HG02943 (cell line): ENCODE results near the gene NEURL1.
"Not testable (repeated sequence)": the region's sequence is repeated elsewhere in the genome, so short reads cannot be mapped to it uniquely, and the experiment has no call there.

Source experiments
- ATAC-seq: cut with Tn5 transposase; IDR thresholded peaks from one replicate; pipeline ENCODE4 v1.9.1; 2021; ENCODE audit warnings: mild to moderate bottlenecking, low read depth, moderate library complexity; ENCODE audit not compliant: unreplicated experiment

The NEURL1 gene

DNA sequence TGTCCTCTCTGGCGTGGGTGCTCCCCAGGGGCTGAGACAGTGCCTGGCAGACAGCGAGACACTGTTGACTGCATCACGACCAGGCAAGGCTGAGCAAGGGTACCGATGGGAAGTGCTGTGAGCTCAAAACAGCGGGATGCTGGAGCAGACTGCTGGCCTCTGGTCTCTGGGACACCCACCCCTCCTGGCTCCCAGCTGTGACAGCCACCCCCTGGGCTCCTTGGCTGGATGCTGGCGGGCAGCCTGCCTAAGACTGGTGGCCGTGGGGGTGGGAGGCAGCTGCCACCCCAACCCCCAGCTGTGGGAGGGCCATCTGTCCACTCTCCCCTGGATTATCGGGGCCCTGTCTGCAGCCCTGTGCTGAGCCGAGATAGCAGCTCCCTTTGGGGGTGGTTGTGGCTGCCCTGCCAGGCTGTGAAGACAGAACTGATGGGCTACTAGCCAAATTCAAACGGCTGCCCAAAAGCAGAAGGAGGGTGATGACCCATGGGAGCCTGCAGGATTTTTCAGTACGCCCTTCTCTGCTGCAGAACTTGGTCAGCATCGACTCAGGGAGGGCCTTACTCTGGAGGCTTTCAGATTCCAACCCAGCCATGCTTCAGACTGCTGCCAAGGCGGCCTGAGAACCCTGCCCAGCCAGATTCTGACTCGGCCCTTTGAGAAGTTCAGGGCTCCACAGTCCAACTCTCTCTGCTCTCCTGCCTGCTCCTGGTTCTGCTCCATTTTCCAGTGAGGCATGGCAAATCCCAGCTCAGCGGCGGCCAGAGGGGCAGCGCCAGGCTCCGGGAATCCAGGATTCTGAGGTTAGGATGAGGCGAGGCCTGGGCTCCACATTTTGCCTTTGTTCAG is 125.3 kb downstream of the NEURL1 start:
- no peak for ATAC-seq

DNA sequence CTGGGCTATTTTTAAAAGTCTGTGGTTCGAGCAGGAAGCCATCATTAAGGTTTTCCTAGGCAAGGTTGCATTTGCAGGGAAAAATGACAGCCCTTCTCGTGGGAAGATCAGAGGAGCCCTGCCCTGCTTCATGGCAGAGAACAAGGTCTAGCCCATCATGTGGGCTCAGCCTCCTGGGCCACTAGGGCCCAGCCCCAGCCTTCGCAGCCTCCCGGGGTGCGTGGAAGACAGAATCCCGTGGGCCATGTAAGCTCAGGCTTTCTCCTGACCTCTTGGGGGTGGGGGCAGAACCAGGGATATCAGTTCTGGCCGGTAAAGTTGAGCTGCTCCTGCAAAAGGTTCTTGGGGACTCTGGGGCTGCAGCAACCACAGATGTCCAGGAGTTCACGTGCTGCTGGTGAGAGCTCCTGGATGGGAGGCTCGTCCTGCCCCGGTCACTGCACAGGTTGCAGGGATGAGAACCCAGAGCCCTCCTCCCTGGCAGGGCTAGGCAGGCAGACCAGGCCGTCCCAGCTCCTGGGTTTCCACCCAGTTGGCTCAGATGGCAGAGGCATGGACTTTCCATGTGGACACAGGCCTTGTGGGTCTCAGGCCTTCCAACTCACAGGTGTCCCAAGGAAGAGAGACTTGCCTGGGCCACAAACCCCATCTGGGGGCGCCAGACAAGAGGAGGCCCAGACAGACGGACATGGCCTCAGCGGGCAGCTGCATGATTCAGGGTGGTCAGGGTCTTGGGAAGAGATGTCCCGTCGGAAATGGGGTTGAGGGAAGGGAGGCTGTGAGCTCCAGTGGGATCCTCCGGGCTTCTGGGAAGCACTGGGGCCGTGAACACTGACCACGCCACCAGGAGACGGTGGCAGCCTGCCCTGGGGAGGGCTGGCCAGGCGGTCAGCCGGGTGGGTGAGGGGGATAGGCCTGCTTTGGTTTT is 126.2 kb downstream of the NEURL1 start:
- no peak for ATAC-seq

DNA sequence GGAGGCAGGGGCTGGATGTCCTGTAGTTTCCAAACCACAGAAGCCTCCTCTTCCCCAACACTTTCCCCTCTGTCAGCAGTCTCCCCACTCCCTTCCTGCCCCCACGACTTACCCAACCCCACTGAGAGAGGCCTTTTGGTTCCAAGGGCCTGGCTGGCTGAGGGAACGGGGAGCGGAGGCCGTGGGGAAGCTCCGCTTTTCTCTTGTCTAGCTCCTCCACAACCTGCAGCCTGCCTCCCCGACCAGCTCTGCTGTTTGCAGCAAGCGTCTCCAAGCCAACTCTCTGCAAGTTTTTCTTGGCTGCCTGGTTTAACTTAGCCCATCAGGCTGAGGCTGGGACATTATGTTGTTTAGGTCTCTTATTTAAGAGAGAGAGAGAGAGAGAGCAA is 126.8 kb downstream of the NEURL1 start:
- ATAC-seq = no peak

DNA sequence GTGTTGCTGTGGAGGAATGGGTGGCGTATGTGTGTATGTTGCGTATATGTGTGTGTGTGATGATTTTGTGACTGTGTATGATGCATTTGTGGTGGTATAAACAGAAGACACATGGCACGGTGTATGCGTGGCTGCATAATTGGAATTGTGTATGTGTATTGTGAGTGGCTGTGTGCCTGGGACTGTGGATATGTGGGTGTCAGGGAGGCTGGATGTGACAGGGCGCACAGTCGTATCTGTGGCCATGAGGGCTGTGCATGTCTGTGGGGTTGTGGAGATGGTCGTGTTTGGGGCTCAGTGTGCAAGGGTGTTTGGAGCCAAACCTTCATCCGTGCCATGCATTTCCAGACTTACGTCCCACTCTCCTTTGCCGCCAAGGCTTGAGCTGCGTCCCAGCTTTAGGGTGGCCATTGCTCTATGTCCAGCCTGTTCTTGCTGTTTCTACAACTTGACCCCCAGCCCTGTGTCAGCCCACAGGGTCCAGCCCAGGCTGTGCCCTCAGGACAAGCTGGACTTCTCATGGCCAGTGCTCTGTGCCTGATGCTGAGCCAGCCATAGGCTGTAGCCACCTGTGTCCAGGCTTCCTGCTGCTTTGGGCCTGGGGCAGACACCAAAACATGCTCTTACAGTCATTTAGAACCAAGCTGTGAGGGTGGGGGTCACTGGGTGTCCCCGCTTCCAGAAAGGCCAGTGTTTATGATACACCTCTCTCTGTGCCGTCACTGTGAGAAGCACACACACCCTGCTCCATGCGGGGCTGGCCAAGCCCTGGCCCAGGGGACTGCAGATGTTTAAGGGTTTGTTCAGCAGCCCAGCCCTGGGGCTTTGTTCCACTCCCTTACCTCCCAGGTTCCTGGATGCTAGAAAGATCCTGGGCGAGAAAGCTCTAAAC is 127.6 kb downstream of the NEURL1 start:
- no peak for ATAC-seq

DNA sequence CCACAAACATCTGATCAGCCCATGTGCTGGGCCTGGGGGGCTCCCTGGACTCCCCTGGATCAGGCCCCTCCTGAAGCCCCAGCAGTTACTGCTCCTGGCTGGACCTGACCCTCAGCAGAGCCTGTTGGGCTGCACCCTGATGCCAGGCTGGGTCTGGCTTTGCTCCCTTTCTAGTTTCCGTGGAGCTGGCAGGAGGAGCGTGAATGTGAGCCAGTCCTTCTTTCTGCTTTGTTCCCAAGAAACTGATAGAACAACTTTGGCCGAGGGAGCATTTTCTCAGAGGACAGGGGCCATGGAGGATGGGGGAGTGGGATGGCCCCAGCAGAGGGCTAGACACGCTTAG is 128.2 kb downstream of the NEURL1 start:
- ATAC-seq = no peak

DNA sequence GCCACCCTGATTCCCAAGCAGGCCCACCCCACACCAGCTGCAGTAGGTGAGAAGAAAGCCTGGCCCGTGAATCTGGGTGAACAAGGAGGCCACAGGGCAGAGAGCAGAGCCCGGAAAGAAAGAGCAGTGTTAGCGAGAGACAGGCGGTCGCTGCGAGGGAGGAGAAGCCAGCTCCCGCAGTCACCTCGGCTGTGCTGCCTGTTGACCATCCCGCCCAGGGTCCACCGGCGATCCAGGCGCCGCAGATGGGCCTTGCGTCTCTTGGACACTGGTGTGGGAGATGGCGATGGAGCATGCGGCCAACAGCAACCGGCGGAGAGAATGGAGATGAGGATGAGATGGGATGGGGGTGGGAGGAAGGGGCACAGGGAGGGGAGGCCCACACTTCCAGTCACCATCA is 128.8 kb downstream of the NEURL1 start:
- no peak for ATAC-seq

DNA sequence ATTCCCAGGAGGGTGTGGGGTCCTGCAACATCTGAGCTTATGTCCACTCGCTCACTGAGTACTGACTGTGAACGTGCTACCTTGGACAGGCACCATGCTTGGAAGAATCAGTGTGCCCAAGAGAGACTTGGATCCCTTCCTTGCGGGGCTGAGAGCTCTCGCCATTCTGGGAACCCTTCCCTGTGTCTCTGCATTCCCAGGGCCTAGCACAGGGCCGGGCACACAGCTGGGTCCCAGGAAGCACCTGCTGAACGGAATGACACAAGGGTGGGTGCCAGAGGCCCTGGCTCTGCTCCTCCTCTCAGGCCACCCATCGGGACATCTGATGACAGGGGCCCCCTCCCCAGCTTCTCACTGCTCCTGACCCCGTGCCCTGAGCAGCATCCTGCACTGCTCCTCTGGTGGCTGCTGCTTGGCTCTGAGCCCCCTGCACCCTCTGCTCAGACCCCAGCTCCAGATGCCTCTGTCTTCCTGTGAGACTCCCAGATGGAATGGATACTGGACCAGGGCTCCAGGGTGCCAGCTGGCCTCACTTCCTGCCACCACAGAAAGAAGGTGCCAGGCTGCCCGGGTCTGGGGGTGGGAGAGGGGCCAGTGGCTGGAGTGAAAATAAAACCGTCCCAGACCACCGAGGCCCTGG is 129.6 kb downstream of the NEURL1 start:
- ATAC-seq = no peak

DNA sequence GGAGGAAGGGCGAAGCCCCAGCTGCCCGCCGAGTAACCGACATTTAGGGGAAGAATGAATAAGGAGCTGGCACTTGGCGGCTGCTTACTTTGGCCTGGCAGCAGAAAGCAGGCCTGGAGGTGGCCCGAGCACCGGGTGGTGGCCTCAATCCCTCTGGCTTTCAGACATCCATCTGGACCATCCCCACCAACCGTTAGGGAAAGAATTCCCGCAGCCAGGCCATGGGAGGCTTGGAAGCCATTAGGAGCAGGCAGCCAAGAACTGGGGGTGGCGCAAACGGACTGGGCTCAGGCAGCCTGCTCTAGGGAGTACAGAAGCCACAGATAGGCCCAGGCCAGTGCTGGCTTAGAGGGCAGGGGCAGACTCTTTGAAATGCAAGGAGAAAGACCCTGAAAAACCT is 132.7 kb downstream of the NEURL1 start:
- ATAC-seq = no peak

DNA sequence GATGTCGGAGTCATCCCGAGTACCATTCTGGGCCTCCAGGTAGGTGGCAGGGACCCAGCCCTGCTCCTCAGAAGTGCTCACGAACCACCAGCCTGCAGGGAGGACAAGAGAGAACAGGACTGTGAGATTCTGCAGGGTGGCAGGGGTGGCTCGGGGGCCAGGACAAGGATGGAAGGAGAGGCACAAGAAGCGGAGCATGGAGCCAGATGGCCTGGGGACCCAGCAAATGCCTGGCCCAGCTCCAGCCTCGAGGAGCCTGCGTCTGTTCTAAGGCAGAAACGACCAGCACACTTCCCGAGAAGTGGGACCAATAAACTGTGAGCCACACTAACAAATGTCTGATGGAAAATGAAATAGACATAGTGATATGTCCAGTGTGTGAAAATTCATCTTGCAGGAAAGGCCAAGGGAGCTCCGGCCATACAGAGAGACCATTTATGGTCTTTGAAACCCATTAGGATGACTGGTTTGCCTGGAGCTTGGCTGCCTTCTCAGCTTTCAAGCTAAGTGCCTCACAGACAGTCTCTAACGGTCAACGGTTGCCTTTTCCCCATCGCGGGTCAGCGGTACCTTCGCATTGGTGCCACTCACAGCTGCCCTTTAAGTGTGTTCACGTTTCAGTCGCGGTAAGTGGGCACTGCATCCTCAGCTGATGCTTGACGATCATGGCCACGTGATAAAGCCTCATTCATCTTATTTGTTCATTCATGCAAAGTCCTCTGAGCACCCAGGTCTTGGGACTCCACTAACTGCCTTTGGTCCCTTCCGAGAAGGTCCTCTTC is 133.8 kb downstream of the NEURL1 start:
- no peak for ATAC-seq

DNA sequence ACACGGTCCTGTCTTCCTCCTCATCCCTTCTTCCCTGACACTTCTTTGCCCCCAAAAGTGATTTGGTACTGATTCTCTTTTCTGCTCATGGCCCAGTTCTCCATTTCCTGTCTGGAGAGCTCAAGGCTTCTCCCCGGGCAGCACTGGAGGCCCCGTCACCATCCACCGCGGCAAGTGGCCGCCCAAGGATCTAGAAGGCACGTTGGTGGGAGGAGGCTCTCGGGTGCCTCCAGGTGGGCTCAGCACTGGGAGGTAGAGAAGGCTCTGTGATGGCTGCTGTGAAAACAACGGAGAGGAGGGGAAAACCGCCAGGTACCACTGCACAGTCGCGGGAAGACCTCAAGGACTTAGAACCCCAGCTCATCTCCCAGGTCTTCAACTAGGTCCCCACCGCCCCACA is 134.4 kb downstream of the NEURL1 start:
- no peak for ATAC-seq

DNA sequence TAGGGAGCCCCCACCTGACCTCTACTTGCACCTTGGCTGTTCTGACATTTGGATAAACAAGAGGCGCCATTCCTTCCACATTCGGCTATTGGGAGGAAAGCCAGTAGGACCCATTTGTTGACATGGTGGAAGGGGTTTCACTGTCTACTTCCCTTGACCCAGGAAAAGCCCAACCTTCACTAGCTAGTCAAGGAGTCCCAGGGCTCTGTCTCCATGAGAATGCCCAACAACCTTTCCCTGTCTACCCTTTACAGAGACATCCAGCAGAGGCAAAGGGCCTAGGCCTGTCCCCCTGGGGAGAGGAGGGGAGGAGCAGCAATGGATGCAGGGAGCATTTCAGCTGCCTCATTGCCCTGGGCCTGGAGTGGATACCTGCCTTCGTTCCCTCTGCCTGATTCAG is 136.1 kb downstream of the NEURL1 start:
- ATAC-seq = no peak

DNA sequence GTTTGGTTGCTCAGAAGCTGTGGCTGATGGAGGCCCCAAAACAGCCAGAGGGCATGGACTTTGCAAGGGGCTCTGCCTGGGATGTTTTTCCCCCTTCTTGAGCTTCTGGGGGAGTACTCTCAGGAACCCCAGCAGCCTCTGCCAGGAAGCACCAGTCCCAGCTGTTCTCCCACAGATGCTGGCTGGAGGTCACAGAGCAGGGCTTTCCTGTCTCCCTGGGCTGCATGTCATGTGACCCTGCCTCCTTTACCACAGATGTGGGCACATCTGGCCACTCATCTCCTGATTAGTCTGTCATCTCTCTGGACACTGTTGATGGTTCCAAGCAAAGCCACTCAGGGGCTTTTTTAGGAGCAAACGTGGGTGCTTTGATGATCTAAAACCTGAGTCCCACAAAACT is 136.7 kb downstream of the NEURL1 start:
- ATAC-seq = no peak

DNA sequence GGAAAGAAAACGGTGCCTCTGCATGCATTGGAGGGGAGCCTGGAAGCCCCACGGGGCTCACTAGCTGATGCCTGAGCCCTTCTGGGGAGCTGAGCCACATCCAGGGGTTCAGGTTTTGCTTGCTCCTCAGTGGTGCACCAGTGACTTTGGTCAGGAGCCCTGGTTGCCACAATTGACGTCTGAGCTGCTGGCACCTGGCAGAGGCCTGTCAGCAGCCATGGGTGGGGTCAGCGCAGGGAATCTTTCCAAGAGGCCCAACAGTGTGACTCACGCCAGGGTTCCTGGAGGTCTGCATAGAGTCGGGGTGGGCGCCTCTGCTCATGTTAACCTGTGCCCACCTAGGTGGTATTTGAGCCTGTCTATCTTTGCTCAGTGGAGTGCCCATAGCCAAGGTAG is 138.7 kb downstream of the NEURL1 start:
- ATAC-seq = no peak

DNA sequence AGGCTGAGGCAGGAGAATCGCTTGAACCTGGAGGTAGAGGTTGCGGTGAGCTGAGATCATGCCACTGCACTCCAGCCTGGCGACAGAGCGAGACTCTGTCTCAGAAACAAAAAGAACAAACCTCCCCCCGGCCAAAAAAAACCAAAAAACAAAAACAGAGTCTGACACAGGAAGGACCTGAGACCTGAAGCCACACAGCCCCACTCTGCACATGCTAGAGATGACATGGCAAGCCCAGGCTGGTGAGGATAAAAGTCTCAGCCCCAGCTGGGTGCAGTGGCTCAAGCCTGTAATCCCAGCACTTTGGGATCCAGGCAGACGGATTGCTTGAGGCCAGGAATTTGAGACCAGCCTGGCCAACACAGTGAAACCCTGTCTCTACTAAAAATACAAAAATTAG is 139.4 kb downstream of the NEURL1 start:
- not testable (repeated sequence) for ATAC-seq

DNA sequence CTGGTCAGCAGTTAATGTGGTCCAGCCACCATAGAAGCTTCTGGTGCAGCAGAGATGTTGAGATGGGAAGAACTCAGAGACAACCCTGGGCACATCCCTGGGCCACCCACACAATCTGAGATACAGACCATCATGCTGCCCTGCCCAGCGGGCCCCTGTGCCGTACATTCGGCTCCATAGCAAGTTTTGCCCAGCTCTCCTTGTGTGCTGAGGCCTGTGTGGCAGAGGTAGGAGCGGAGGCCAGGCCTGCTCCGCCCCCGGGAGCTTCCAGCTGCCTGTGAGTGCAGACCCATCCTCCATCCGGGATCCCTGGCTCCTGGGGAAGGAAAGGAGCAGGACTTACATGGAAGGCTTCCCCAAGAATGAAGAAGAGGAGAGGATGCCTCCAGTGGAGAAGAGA is 140.3 kb downstream of the NEURL1 start:
- ATAC-seq = no peak

DNA sequence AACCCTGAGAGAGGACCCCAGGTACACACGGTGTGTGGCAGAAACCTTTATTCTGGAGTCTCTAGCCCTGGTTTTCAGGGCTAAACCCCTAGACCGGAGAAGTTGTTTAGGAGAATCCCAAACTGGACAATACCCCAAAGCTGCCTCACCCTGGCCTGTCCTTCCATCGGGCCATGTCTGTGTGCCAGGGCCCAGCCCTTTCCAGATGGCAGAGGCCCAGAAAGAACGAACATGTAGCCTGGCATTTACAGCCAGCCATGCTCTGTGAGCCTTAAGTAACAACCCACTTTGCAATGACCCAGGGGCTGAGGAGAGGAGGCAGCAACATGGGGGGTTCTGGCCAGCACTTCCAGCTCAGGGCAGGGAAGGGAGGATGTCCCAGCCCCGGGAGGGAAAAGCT is 142.1 kb downstream of the NEURL1 start:
- ATAC-seq = no peak

DNA sequence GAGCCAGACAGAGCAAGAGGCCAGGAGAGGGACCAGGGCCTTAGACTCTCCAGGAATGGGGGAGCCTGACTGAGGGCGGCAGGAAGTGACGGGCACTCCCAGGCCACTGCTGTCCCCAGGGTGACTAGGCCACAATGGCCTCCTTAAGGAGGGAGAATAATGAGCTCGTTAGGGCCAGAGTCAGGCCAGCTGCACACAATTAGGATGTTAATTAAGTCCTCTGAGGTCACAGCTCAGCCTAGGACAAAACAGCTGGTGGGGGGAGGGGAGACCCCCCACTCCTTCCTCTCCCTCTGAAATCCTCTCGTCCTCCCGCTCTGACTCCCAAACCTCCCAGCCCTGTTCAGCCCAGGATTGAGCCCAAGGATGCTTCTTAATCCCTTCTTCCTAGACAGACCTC is 143.0 kb downstream of the NEURL1 start:
- ATAC-seq = no peak

DNA sequence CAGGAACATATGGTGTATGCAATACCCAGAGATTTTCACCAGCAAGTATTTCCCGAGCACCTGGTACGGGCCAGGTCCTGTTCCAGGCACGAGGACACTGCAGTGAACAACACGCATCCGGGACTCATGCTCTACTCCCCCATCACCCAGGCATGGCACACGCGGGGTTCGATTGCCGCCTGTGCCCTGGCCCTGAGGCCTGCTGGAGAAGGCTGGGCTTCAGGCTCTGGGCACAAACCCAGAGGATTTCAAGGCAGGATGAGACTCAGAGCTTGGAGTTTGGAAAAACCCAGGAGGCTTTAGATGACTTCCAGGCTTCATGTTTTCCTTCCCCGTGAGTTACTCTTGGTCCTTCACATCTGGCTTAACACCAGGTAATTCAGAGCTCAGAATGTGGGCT is 143.5 kb downstream of the NEURL1 start:
- ATAC-seq = no peak

DNA sequence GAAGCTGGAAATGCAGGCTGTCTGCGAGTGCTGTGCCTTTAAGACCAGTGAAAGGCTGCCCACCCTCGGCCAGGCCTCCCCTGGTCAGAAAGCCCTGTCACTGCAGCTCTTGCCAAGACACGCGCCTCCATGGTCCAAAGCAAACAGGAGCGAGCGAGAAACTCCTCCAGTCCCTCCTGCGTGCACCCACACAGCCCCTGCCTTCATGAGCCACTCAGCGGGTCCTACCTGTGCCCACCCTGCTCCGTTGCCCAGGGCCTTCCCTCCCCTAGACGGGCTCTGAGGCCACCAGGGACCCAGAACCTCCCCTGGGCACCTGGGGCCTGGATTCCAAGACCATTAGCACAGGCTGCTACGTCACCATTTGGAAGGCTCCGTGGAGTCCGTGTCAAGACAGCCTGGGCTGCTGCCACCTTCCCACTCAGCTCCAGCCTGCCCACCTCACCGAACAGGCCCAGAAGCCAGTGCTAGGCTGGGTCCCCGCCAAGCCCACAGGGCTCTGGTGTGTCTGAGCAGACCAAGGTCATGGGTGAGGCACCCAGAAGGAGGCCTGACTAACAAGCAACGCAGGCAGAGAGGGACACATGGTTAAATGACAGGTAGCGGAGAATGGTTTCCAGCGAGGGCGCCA is 144.5 kb downstream of the NEURL1 start:
- no peak for ATAC-seq
